Stimulated activated CD4-positive, alpha-beta T cell treated with anti-CD3 and anti-CD28 coated beads, Interleukin-1b, Interleukin-23, amount 100 ng/mL, for 1 hour (primary cell): Measurements from ENCODE around the gene SYNCRIP.
"Not testable (repeated sequence)": the region's sequence is repeated elsewhere in the genome, so short reads cannot be mapped to it uniquely, and the experiment has no call there.

Experiments
- DNase-seq, 2 donors: peaks; one replicate each; pipeline ENCODE4 v3.0.0-alpha.2; 2020; ENCODE audit warnings: low read depth in 2 of 2

The SYNCRIP gene

GRCh38 chr6:85594197-85594930, 48.3 kb downstream of the SYNCRIP start:
- no peak for DNase-seq

GRCh38 chr6:85593438-85594196, 49.1 kb downstream of the SYNCRIP start, which contains the start of gene SNX14:
Gene SNX14, minus strand, starts transcription at chr6:85593858. Its CDS starts 140 bp downstream, at chr6:85593718.
- DNase-seq = peak; percentile 25 to 33

- no peak for DNase-seq
Observed at GRCh38 chr6:85592033-85592432, 50.7 kb downstream of the SYNCRIP start.

GRCh38 chr6:85591207-85591606, 51.5 kb downstream of the SYNCRIP start:
- no peak for DNase-seq

GRCh38 chr6:85585741-85586140, 56.9 kb downstream of the SYNCRIP start:
- DNase-seq = no peak

- not testable (repeated sequence) for DNase-seq
Observed at GRCh38 chr6:85582832-85583231, 59.9 kb downstream of the SYNCRIP start.

GRCh38 chr6:85581572-85581971, 61.1 kb downstream of the SYNCRIP start:
- DNase-seq = no peak

GRCh38 chr6:85580878-85581267, 61.8 kb downstream of the SYNCRIP start:
- DNase-seq = no peak

GRCh38 chr6:85580118-85580877, 62.4 kb downstream of the SYNCRIP start:
- no peak for DNase-seq

- no peak for DNase-seq
Observed at GRCh38 chr6:85579581-85579980, 63.1 kb downstream of the SYNCRIP start.

- DNase-seq = no peak
Observed at GRCh38 chr6:85576476-85576875, 66.2 kb downstream of the SYNCRIP start.

- no peak for DNase-seq
Observed at GRCh38 chr6:85574932-85575598, 67.6 kb downstream of the SYNCRIP start.

- DNase-seq = no peak
Observed at GRCh38 chr6:85569323-85569722, 73.4 kb downstream of the SYNCRIP start.

- no peak for DNase-seq
Observed at GRCh38 chr6:85568411-85568810, 74.3 kb downstream of the SYNCRIP start.

- DNase-seq = no peak
Observed at GRCh38 chr6:85565736-85566135, 77.0 kb downstream of the SYNCRIP start.

GRCh38 chr6:85564223-85564622, 78.5 kb downstream of the SYNCRIP start:
- DNase-seq = not testable (repeated sequence)
